ENCODE measurements around the gene GRIPAP1.

The GRIPAP1 gene

GRCh38 chrX:48972220-48973164, 29.6 kb downstream of the GRIPAP1 start:
- peak; percentile 57 for DNase-seq (ENCODE audit: low read depth)

GRCh38 chrX:48971249-48972219, 30.5 kb downstream of the GRIPAP1 start, which contains the start of gene KCND1:
Gene KCND1 (minus strand): TSS chrX:48971844. CDS start chrX:48970271, 1,573 bp downstream.
- TF ChIP-seq MAX (IDR thresholded peaks at IDR 0.05; ENCODE audit: low read depth, low read length) (no peak), POLR2A (IDR thresholded peaks at IDR 0.05; ENCODE audit: extremely low read depth, insufficient read length) (no peak), CTCF (IDR thresholded peaks at IDR 0.05; ENCODE audit: low read depth, low read length) (no peak), MYC (IDR thresholded peaks at IDR 0.05; ENCODE audit: low read depth, low read length) (no peak)
- DNase-seq (ENCODE audit: low read depth) = no peak
- H3K4me3 ChIP-seq (ENCODE audit: low read depth, low read length) = no peak within 1 kb of the TSS

More at GRCh38 chrX:48972220-48973164, 29.6 kb downstream of the GRIPAP1 start:
- H3K4me3 ChIP-seq (ENCODE audit: low read depth, low read length) = no peak overlapping the region
- TF ChIP-seq MYC (IDR thresholded peaks at IDR 0.05; ENCODE audit: low read depth, low read length) = no peak
- peak; percentile 59 for TF ChIP-seq CTCF (IDR thresholded peaks at IDR 0.05; ENCODE audit: low read depth, low read length)

GRCh38 chrX:48969471-48969870, 32.6 kb downstream of the GRIPAP1 start:
- TF ChIP-seq MAX (IDR thresholded peaks at IDR 0.05; ENCODE audit: low read depth, low read length) (no peak), MYC (IDR thresholded peaks at IDR 0.05; ENCODE audit: low read depth, low read length) (no peak), CTCF (IDR thresholded peaks at IDR 0.05; ENCODE audit: low read depth, low read length) (no peak), POLR2A (IDR thresholded peaks at IDR 0.05; ENCODE audit: extremely low read depth, insufficient read length) (no peak)
- no peak for DNase-seq (ENCODE audit: low read depth)

GRCh38 chrX:48968377-48968776, 33.7 kb downstream of the GRIPAP1 start:
- no peak overlapping the region for H3K4me3 ChIP-seq (ENCODE audit: low read depth, low read length)
- TF ChIP-seq POLR2A (IDR thresholded peaks at IDR 0.05; ENCODE audit: extremely low read depth, insufficient read length) (no peak), MAX (IDR thresholded peaks at IDR 0.05; ENCODE audit: low read depth, low read length) (no peak), MYC (IDR thresholded peaks at IDR 0.05; ENCODE audit: low read depth, low read length) (no peak), CTCF (IDR thresholded peaks at IDR 0.05; ENCODE audit: low read depth, low read length) (no peak)
- no peak for DNase-seq (ENCODE audit: low read depth)

More at GRCh38 chrX:48969471-48969870, 32.6 kb downstream of the GRIPAP1 start:
- no peak overlapping the region for H3K4me3 ChIP-seq (ENCODE audit: low read depth, low read length)

GRCh38 chrX:48966796-48967579, 35.1 kb downstream of the GRIPAP1 start:
- DNase-seq (ENCODE audit: low read depth) = no peak
- H3K4me3 ChIP-seq (ENCODE audit: low read depth, low read length) = no peak overlapping the region
- TF ChIP-seq CTCF (IDR thresholded peaks at IDR 0.05; ENCODE audit: low read depth, low read length) (no peak), MYC (IDR thresholded peaks at IDR 0.05; ENCODE audit: low read depth, low read length) (no peak), MAX (IDR thresholded peaks at IDR 0.05; ENCODE audit: low read depth, low read length) (no peak), POLR2A (IDR thresholded peaks at IDR 0.05; ENCODE audit: extremely low read depth, insufficient read length) (no peak)
